Natural killer cell (primary cell): Measurements from ENCODE around the gene OR4K1. TPM values are rescaled to one million over a fixed set of nuclear protein-coding genes. Genes with fewer than 3 reads are reported as not detected.

Experiments
- ATAC-seq, 3 donors: fragments of 150-1000 bp in 2 of 3; fragments of 200-7000 bp in 1 of 3; cut with Tn5 transposase; 1 replicate in 1 of 3; 2 replicates in 2 of 3; pipeline ENCODE4 v1.10.0; 2021; ENCODE audit warnings: mild to moderate bottlenecking in 2 of 3, moderate library complexity in 2 of 3
- DNase-seq, 2 donors: peaks; one replicate each; pipeline versions ENCODE4 v3.0.0 to v3.0.0-alpha.2; 2013 to 2021; ENCODE audit warnings: mixed read lengths in 1 of 2
- H3K27ac ChIP-seq: one replicate; pipeline ENCODE4 v1.5.1; 2013; ENCODE audit warnings: mild to moderate bottlenecking, low read length
- H3K27me3 ChIP-seq: one replicate; pipeline ENCODE4 v1.6.1; 2013; ENCODE audit warnings: low read length; ENCODE audit not compliant: control insufficient read depth, insufficient read depth
- H3K36me3 ChIP-seq: one replicate; pipeline ENCODE4 v1.6.1; 2013; ENCODE audit warnings: low read length; ENCODE audit not compliant: control insufficient read depth, insufficient read depth
- H3K4me1 ChIP-seq: one replicate; pipeline ENCODE4 v1.6.1; 2013; ENCODE audit warnings: low read length; ENCODE audit not compliant: control insufficient read depth, insufficient read depth
- H3K4me3 ChIP-seq: one replicate; pipeline ENCODE4 v1.5.1; 2013; ENCODE audit warnings: low read length
- H3K9me3 ChIP-seq: one replicate; pipeline ENCODE4 v1.6.1; 2013; ENCODE audit warnings: low read length; ENCODE audit not compliant: control insufficient read depth, insufficient read depth
- H3K27ac Mint-ChIP-seq, 2 donors: one replicate each; pipeline ENCODE4 v1.8.0; 2022; ENCODE audit warnings: mild to moderate bottlenecking in 2 of 2, mixed read lengths in 2 of 2, moderate library complexity in 1 of 2
- H3K27me3 Mint-ChIP-seq, 2 donors: one replicate each; pipeline ENCODE4 v1.8.0; 2022; ENCODE audit warnings: low read depth in 2 of 2, mixed read lengths in 2 of 2
- H3K36me3 Mint-ChIP-seq: one replicate; pipeline ENCODE4 v1.8.0; 2022; ENCODE audit warnings: mixed read lengths
- H3K4me1 Mint-ChIP-seq, 2 donors: one replicate each; pipeline ENCODE4 v1.8.0; 2022; ENCODE audit warnings: mixed read lengths in 2 of 2
- H3K4me3 Mint-ChIP-seq: one replicate; pipeline ENCODE4 v1.8.0; 2022; ENCODE audit warnings: mild to moderate bottlenecking, moderate library complexity, mixed read lengths
- H3K9me3 Mint-ChIP-seq, 2 donors: one replicate each; pipeline ENCODE4 v1.8.0; 2022; ENCODE audit warnings: mixed read lengths in 2 of 2
- CTCF ChIP-seq: fragments of 200-600 bp; IDR thresholded peaks from one replicate; pipeline ENCODE4 v1.8.0; 2022; ENCODE audit warnings: antibody characterized with exemption
- WGBS: methylation state at CpG from one replicate; pipeline ENCODE4 v1.1.7; 2013; ENCODE audit warnings: missing lambda C conversion rate; ENCODE audit not compliant: insufficient coverage; 5-methylcytosine and 5-hydroxymethylcytosine counted together
- intact Hi-C: fragments of 100-400 bp; cut with micrococcal nuclease; formaldehyde crosslinking; loops from one replicate; pipeline ENCODE4 v1.14.2; 2022
- total RNA-seq, 4 donors: library from RNA; stranded (reverse); fragments of 120-200 nt in 1 of 4; gene quantifications; one replicate each; pipeline versions ENCODE4 v1.2.3 to v1.2.4, GENCODE V29; 2013 to 2022

Gene OR4K1
- total RNA-seq, 3 donors from 2014 or later (not counting 1 experiment from before 2014, with no cell fraction given), result not detected

- no peak overlapping the region for H3K4me3 ChIP-seq
- no peak for TF ChIP-seq CTCF
- ATAC-seq (no peak), DNase-seq (no peak)
- Mint-ChIP-seq H3K4me3 (no peak overlapping the region), H3K9me3 (peaks cover 0 to 13% of the 10 kb centered on the region in 2 donors), H3K4me1 (no peaks in the 10 kb centered on the region), H3K27me3 (no peaks in the 10 kb centered on the region), H3K27ac (no peak overlapping the region), H3K36me3 (peaks cover 5% of the 10 kb centered on the region)
- intact Hi-C loops, result no loop called here
- H3K36me3 ChIP-seq, result no peaks in the 10 kb centered on the region
- H3K27me3 ChIP-seq, result no peaks in the 10 kb centered on the region
- no peaks in the 10 kb centered on the region for H3K4me1 ChIP-seq
- no peak overlapping the region for H3K27ac ChIP-seq
- peaks cover 4% of the 10 kb centered on the region for H3K9me3 ChIP-seq
Observed at GRCh38 chr14:19906665-19907064, 24.1 kb upstream of the OR4K1 start.

GRCh38 chr14:19911114-19911513 is 19.6 kb upstream of the OR4K1 start:
- Histone ChIP-seq H3K27me3 (no peaks in the 10 kb centered on the region), H3K4me1 (no peaks in the 10 kb centered on the region), H3K9me3 (peaks cover 4% of the 10 kb centered on the region), H3K36me3 (no peaks in the 10 kb centered on the region), H3K4me3 (no peak overlapping the region), H3K27ac (no peak overlapping the region)
- H3K4me1 Mint-ChIP-seq, result no peaks in the 10 kb centered on the region
- H3K9me3 Mint-ChIP-seq, result peaks cover 0 to 10% of the 10 kb centered on the region in 2 donors
- H3K4me3 Mint-ChIP-seq, result no peak overlapping the region
- peaks cover 10% of the 10 kb centered on the region for H3K36me3 Mint-ChIP-seq
- DNase-seq, result no peak
- no peak for TF ChIP-seq CTCF
- 64% methylated on average over 3 of the region's 3 CpGs for WGBS
- no peak for ATAC-seq
- no peak overlapping the region for H3K27ac Mint-ChIP-seq
- intact Hi-C loops, result no loop called here
- H3K27me3 Mint-ChIP-seq, result no peaks in the 10 kb centered on the region

- Mint-ChIP-seq H3K4me3 (no peak overlapping the region), H3K27me3 (no peaks in the 10 kb centered on the region), H3K9me3 (peaks cover 0 to 2% of the 10 kb centered on the region in 2 donors), H3K36me3 (no peaks in the 10 kb centered on the region), H3K27ac (no peak overlapping the region), H3K4me1 (no peaks in the 10 kb centered on the region)
- TF ChIP-seq CTCF, result no peak
- no peak for ATAC-seq
- intact Hi-C loops, result no loop called here
- 74% methylated on average over 3 of the region's 3 CpGs for WGBS
- H3K4me3 ChIP-seq, result no peak overlapping the region
- no peak for DNase-seq
- no peaks in the 10 kb centered on the region for H3K27me3 ChIP-seq
- no peaks in the 10 kb centered on the region for H3K9me3 ChIP-seq
- H3K36me3 ChIP-seq, result no peaks in the 10 kb centered on the region
- no peaks in the 10 kb centered on the region for H3K4me1 ChIP-seq
- H3K27ac ChIP-seq, result no peak overlapping the region
Observed at GRCh38 chr14:19917243-19917642, 13.5 kb upstream of the OR4K1 start.

GRCh38 chr14:19917955-19918518 is 12.7 kb upstream of the OR4K1 start:
- TF ChIP-seq CTCF, result no peak
- no peak overlapping the region for H3K27ac Mint-ChIP-seq
- ATAC-seq (no peak), DNase-seq (no peak)
- H3K36me3 Mint-ChIP-seq, result no peaks in the 10 kb centered on the region
- H3K4me1 Mint-ChIP-seq, result no peaks in the 10 kb centered on the region
- no CpG with 5 or more reads among the region's 1 CpG for WGBS
- no peak overlapping the region for H3K4me3 Mint-ChIP-seq
- Histone ChIP-seq H3K27ac (no peak overlapping the region), H3K9me3 (no peaks in the 10 kb centered on the region), H3K4me3 (no peak overlapping the region), H3K36me3 (no peaks in the 10 kb centered on the region), H3K27me3 (no peaks in the 10 kb centered on the region), H3K4me1 (no peaks in the 10 kb centered on the region)
- intact Hi-C loops, result no loop called here
- H3K9me3 Mint-ChIP-seq, result peaks cover 0 to 2% of the 10 kb centered on the region in 2 donors
- H3K27me3 Mint-ChIP-seq, result no peaks in the 10 kb centered on the region
